ENCODE data around the gene POLR2F. TPM values are rescaled to one million over a fixed set of nuclear protein-coding genes. Genes with fewer than 3 reads are reported as not detected.

The POLR2F gene
- total RNA-seq, 2 experiments from 2014 or later: 20.2 to 21.1 TPM

DNA sequence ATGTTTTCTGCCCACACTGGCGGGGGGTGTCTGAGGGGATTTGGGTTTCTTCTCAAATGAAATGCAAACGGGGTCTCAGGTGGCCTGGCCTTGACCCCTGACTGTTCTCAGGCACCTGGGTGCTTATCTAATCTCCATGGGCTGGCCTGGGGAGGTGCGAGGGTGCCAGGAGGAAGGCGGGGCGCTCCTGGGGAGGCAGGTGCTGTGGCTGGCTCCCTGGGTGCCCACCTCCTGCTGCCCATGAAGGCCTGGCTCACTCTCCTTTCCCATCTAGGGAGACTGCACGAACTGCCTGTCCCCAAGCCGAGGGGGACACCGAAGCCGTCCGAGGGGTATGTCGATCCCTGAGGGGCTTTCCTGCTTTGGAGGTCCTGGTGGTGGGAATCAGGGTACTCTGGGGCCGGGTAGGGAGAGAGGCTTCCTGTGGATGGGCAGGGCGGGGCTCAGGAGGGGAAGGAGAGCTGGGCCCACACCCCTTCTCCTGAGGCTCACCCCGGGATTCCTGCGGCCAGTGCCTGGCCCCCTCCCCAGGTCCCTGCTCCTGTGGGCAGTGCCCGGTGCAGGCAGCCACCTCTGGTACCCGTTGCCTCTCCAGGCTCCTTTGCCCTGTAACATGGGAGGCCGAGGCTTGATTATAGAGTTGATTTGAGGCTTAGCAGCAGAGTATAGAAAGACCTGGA is 29.0 kb upstream of the POLR2F start:
- POLR2A ChIA-PET: no interaction called here
- Histone ChIP-seq H3K4me1 (ENCODE audit: insufficient read depth, low read length) (peaks cover 4% of the 10 kb centered on the region), H3K27me3 (ENCODE audit: control insufficient read depth in 1 of 2, insufficient read depth in 2 of 2, low read length in 2 of 2) (no peaks in the 10 kb centered on the region), H3K9me3 (ENCODE audit: control insufficient read depth in 1 of 2, insufficient read depth in 1 of 2, low read length in 2 of 2) (no peaks in the 10 kb centered on the region), H3K4me3 (ENCODE audit: low read length) (no peak overlapping the region), H3K27ac (ENCODE audit: low read depth in 1 of 2, low read length in 2 of 2) (no peak overlapping the region), H3K36me3 (ENCODE audit: insufficient read depth, low read length) (peaks cover 49% of the 10 kb centered on the region)
- ATAC-seq (ENCODE audit: poor library complexity) (no peak), DNase-seq (no peak)
- CTCF ChIA-PET: no interaction called here
- no peak for TF ChIP-seq CTCF (IDR thresholded peaks at IDR 0.05)
- intact Hi-C loops (cut with DNase I, micrococcal nuclease): no loop called here
- peaks cover 4% of the 10 kb centered on the region for H3K4me1 Mint-ChIP-seq (ENCODE audit: low read depth)
- no peak overlapping the region for H3K27ac Mint-ChIP-seq
- H3K27me3 Mint-ChIP-seq: no peaks in the 10 kb centered on the region
- H3K4me3 Mint-ChIP-seq: no peak overlapping the region
- peaks cover 41% of the 10 kb centered on the region for H3K36me3 Mint-ChIP-seq (ENCODE audit: low read depth)
- H3K9me3 Mint-ChIP-seq: no peaks in the 10 kb centered on the region

DNA sequence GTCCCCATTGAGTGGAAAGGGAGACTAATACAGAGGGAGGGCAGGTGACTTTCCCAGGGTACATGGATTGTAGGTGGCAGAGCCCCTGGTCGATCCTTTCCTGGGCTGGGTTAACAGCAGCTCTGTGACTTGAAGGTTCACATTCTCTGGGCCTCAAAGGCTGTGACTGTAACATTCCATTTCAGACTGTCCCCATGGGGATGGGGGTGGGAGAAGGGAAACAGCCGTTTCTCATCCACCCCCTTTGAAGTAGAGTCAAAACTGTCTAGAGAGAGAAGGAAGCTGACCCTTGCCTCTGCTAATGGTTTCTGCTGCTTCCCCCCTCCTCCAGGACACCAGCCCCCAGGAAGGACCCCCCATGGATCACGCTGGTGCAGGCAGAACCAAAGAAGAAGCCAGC is 28.2 kb upstream of the POLR2F start:
- ChIA-PET POLR2A (no interaction called here), CTCF (interaction anchor here (0.5 kb wide), 1 partner anchor 24 kb away, joined by 3 read pairs; no protein-coding TSS in a partner anchor)
- no peak overlapping the region for H3K27ac Mint-ChIP-seq
- intact Hi-C loops (cut with DNase I, micrococcal nuclease): no loop called here
- ATAC-seq (ENCODE audit: poor library complexity) (no peak), DNase-seq (no peak)
- Histone ChIP-seq H3K4me1 (ENCODE audit: insufficient read depth, low read length) (peaks cover under 1% of the 10 kb centered on the region), H3K4me3 (ENCODE audit: low read length) (no peak overlapping the region), H3K27me3 (ENCODE audit: control insufficient read depth in 1 of 2, insufficient read depth in 2 of 2, low read length in 2 of 2) (no peaks in the 10 kb centered on the region), H3K27ac (ENCODE audit: low read depth in 1 of 2, low read length in 2 of 2) (no peak overlapping the region), H3K9me3 (ENCODE audit: control insufficient read depth in 1 of 2, insufficient read depth in 1 of 2, low read length in 2 of 2) (no peaks in the 10 kb centered on the region), H3K36me3 (ENCODE audit: insufficient read depth, low read length) (peaks cover 52% of the 10 kb centered on the region)
- no peaks in the 10 kb centered on the region for H3K9me3 Mint-ChIP-seq
- no peaks in the 10 kb centered on the region for H3K4me1 Mint-ChIP-seq (ENCODE audit: low read depth)
- no peak overlapping the region for H3K4me3 Mint-ChIP-seq
- peaks cover 35% of the 10 kb centered on the region for H3K36me3 Mint-ChIP-seq (ENCODE audit: low read depth)
- TF ChIP-seq CTCF (IDR thresholded peaks at IDR 0.05): no peak
- H3K27me3 Mint-ChIP-seq: no peaks in the 10 kb centered on the region

GRCh38 chr22:37925767-37926166 is 27.7 kb upstream of the POLR2F start:
- H3K27ac ChIP-seq (ENCODE audit: low read depth in 1 of 2, low read length in 2 of 2): no peak overlapping the region
- H3K4me3 ChIP-seq (ENCODE audit: low read length): no peak overlapping the region
- peaks cover 52% of the 10 kb centered on the region for H3K36me3 ChIP-seq (ENCODE audit: insufficient read depth, low read length)
- peaks cover 34% of the 10 kb centered on the region for H3K36me3 Mint-ChIP-seq (ENCODE audit: low read depth)
- H3K9me3 Mint-ChIP-seq: no peaks in the 10 kb centered on the region
- H3K27ac Mint-ChIP-seq: no peak overlapping the region
- H3K4me1 ChIP-seq (ENCODE audit: insufficient read depth, low read length): no peaks in the 10 kb centered on the region
- ATAC-seq (ENCODE audit: poor library complexity): no peak
- DNase-seq: no peak
- H3K9me3 ChIP-seq (ENCODE audit: control insufficient read depth in 1 of 2, insufficient read depth in 1 of 2, low read length in 2 of 2): no peaks in the 10 kb centered on the region
- no peaks in the 10 kb centered on the region for H3K27me3 ChIP-seq (ENCODE audit: control insufficient read depth in 1 of 2, insufficient read depth in 2 of 2, low read length in 2 of 2)
- H3K27me3 Mint-ChIP-seq: no peaks in the 10 kb centered on the region
- CTCF ChIA-PET: interaction anchor here (0.5 kb wide), 1 partner anchor 24 kb away, joined by 3 read pairs; no protein-coding TSS in a partner anchor
- TF ChIP-seq CTCF (IDR thresholded peaks at IDR 0.05): no peak
- H3K4me1 Mint-ChIP-seq (ENCODE audit: low read depth): peaks cover 3% of the 10 kb centered on the region
- no peak overlapping the region for H3K4me3 Mint-ChIP-seq
- intact Hi-C loops (cut with DNase I, micrococcal nuclease): no loop called here
- POLR2A ChIA-PET: no interaction called here
